GM18517 (cell line): Measurements from ENCODE around the gene C5.
"Not testable (repeated sequence)": the region's sequence is repeated elsewhere in the genome, so short reads cannot be mapped to it uniquely, and the experiment has no call there.

Source experiments
- ATAC-seq: cut with Tn5 transposase; IDR thresholded peaks from one replicate; pipeline ENCODE4 v1.9.1; 2021; ENCODE audit warnings: mild to moderate bottlenecking, moderate library complexity; ENCODE audit not compliant: unreplicated experiment

C5 gene

DNA sequence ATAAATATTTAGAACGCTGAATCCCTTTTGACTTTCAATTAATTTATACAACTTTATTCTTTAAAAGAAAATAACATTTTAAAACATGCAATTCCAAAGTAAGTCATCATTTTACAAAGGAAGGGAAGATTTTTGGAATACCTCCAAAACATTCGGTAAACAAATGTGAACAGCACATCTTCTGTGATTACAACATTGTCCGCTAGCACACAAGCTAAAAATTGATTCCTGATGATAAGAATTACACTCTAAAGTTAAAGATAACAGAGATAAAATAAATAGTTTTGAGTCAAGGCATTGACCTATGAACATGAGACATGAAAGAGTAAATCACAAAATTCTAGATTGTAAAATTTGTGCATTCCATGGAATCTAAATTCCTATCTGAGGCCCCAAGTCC lies 67.2 kb downstream of the C5 start:
- no peak for ATAC-seq

DNA sequence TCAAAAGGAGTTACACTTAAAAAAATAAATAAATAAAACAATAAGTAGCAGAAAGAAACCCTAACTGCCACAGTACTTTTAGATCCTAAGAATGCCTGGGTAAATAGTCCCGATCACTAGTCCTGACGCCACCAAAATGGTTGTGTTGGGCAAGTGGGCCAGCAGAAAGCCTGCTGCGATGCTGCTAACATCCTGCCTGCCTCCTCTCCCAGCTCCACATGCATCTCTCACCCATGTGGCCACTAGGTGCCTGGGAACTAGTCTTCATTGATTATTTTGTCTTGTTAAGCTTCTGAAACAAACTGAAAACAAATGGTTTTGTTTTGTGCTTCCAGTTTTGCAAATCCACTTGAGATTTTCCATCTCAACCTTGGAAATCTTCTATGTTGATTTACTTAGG lies 69.1 kb downstream of the C5 start:
- ATAC-seq: no peak

DNA sequence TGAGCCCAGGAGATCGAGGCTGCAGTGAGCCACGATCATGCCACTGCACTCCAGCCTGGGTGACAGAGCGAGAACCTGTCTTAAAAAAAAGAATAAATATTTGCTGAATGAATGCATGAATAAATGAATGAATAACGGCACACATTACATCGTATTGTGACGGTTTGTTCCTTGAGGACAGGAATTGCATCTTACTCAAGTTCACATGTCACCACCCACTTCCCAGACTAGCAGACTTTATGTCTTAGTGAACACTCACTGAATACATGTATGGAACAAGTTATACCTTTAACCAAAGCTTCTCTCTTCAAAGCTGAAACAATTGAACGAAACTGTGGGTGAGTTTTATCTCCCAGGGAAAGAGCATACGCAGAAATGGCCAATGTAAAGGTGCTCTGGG lies 70.3 kb downstream of the C5 start:
- no peak for ATAC-seq

DNA sequence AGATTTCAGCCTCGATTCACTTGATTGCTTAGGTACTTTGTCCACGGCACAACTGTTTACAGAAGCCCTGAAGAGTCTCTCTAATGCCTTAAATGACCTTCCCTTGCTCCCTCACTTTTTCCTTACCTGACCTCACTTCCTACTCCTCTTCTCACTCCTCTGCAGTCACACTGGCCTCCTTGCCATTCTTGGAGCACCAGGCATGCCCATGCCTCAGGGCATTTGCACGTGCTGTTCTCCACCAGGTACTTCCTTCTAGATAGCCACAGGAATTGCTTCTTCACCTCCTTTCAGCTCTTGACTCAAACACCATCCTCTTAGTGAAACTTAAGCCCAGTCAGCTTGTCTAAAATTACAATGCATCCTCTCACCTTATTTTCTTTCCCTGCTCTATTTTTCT lies 71.1 kb downstream of the C5 start:
- no peak for ATAC-seq

DNA sequence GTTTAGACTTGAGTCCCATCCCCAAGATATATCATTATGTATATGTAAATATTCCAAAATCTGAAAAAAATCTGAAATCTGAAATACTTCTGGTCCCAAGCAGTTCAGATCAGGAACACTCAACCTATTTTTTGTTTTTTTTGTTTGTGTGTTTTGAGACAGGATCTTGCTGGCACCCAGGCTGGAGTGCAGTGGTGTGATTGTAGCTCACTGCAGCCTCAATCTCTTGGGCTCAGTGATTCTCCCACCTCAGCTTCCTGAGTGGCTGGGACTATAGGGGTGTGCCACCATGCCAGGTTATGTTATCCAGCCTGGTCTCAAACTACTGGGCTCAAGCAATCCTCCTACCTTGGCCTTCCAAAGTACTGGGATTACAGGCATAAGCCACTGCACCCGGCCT lies 72.8 kb downstream of the C5 start:
- ATAC-seq: no peak

DNA sequence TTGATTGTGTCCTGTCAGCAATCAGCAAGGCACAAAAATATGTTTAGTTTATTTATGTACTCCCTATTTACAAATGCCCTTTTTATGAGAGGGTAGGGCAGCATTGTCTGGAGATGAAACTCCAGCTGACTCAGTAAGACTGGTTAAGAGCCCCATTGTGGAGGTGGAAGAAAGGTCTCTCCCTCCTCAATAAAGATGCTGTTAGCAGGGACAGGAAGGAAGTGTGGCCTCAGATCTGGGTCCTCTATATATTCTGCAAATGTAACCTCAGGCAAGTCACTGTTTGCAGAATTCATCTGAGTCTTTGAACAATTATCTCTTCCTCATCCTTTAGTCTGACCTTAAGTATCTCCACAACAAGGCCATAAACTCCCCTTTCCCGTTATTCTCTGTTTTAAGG lies 75.2 kb downstream of the C5 start:
- no peak for ATAC-seq

DNA sequence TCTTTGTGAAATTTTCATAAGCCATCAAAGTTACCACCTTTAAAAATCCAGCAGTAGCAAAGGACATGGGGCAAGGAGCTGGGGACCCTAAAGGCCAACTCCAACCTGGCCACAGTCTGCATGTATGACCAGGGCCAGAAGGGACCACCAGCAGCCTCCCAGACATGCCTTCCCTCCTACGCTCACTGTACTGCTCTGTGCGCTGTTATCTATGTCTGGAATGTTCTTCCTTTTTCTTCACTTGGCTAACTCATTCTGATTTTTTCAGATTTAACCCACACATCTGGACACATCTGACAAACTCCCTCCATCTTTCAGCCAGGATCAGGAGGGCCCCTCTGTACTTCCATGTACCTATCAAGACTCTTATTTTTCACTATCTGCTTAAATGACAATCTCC lies 75.9 kb downstream of the C5 start:
- ATAC-seq: no peak

DNA sequence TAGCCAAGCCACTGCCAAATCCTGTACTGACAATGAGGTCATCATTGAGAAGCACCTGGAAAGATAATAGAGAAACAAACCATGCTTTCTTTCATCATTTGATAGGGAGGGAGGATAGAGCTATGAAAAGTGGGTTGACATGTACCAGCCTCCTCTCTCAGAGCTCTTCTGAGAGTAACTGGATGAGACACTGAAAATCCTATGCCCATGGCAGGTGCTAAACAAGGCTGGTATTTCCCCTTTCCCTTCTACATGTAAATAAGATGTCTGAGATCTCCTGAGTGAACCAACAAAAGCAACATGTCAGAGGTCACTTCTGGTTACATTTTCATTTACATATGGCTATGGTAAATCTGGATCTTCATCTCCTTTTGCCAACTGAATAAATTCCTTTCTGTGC lies 78.1 kb downstream of the C5 start:
- ATAC-seq: no peak

DNA sequence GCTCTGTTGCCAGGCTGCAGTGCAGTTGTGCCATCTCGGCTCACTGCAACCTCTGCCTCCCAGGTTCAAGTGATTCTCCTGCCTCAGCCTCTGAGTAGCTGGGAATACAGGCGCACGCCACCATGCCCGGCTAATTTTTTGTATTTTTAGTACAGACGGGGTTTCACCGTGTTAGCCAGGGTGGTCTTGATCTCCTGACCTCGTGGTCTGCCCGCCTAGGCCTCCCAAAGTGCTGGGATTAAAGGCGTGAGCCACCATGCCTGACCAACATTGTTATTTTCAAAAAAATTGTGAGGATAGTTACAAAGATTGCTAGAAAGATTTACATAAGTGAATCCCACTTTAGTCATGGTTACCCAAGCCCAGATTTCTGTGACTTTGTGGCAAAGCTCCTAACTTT lies 78.6 kb downstream of the C5 start:
- ATAC-seq: not testable (repeated sequence)

DNA sequence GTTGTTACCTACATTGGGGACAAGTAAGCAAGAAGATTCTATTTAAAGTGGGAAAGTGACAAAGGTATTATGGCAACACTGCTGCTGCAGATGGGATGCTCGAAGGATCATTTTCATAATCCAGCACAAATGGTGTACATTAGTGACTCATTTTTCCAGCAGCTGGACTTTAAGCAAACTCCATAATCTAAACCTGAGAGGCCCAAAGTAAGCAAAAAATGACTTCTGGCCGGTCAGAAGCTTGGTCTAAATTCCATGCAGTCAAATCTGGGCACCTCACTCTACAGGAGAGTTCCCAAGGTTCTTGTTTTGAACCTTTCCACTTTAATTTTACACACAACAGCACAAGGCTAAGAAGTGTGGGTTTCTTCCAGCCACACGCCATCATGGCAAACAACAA lies 79.8 kb downstream of the C5 start:
- no peak for ATAC-seq

DNA sequence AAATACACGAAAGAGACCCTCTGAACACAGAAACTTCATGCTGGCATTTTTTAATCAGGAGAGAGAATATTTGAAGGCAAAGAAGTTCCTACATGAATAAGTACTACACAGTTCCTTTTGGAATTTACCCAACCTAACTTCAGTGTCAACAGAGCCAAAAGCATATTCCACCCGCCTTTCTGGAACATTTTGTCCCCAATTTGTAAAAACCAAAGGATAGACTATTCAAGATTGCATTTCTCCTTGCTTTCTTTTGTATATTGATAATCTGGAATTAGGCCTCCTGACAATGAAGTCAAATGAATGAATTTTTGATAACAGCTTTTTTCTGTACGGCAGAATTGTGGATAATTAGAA lies 84.1 kb downstream of the C5 start:
- no peak for ATAC-seq

DNA sequence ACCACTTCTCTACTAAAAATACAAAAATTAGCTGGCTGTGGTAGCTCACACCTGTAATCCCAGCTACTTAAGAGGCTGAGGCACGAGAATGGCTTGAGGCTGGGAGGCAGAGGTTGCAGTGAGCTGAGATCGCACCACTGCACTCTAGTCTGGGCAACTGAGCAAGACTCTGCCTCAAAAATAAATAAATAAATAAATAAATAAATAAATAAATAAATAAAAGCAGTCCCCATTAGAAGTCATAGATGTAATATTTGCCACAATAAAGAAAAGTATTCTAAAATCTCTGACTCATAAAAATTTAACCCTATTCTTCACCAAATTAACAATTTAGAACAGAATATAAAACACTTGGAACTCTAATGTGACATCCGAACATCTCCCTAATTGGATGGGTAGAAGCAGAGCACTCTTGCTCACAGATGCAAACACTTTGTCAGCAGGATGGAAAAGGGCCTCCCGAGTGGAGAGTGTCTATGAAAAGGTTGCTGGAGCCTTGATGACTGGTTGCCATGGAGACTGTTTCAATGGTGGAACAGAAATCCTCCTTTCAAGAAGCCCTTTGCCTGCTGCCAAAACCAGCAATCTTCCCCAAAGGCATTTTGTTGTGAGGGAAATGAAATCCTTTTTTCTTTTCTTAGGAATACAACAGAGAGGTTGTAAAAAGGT lies 84.6 kb downstream of the C5 start:
- ATAC-seq: no peak

DNA sequence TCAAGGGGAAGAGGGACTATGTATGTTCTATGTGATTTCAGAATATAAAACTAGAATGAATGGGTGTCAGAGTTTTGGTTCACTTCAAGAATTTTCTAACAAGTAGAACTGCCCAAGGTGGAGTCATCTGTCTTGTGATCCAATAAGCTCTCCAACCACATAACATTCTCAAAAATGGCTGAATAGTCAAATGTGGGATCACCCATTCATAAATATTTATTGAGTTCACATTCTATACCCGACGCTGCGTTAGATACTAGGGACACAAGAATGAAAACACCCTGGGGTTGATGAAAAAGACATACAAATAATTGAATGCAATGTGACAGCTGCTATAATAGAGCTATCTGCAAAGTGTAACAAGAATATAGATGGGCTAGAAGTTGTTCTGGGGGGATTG lies 88.1 kb downstream of the C5 start:
- ATAC-seq: no peak

DNA sequence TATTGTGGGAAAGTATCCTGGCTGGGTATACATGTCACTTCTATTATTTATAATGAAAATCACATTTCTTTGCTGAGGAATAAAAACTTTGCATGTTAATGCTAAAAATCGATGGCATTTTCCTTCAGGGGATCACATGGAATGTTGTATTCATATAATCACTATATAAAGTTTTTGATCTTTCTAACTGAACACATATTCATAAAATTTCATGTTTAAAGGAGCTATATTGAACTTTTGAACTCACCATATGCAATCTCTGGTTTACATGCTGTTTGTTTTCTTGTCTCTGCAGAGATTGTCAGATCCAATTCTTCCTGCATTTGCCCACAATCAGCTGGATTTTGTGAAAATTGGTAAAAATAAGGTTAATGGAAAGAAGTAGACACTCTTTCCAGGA lies 90.1 kb downstream of the C5 start:
- no peak for ATAC-seq

DNA sequence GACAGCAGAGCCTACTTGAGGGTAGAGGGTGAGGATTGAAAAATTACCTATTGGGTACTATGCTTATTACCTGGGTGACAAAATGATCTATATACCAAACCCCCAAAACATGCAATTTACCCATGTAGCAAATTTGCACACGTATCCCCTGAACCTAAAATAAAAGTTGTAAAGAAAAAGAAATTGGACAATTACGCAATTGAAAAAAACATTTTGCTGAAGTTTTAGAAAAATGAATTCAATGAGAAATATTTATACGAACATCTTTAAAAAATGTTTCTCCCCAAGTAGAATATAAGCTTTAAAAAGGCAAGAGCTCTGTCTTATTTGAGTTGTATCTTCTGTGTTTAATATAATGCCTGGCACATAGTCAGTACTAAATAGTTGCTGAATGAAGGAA lies 93.2 kb downstream of the C5 start:
- no peak for ATAC-seq

DNA sequence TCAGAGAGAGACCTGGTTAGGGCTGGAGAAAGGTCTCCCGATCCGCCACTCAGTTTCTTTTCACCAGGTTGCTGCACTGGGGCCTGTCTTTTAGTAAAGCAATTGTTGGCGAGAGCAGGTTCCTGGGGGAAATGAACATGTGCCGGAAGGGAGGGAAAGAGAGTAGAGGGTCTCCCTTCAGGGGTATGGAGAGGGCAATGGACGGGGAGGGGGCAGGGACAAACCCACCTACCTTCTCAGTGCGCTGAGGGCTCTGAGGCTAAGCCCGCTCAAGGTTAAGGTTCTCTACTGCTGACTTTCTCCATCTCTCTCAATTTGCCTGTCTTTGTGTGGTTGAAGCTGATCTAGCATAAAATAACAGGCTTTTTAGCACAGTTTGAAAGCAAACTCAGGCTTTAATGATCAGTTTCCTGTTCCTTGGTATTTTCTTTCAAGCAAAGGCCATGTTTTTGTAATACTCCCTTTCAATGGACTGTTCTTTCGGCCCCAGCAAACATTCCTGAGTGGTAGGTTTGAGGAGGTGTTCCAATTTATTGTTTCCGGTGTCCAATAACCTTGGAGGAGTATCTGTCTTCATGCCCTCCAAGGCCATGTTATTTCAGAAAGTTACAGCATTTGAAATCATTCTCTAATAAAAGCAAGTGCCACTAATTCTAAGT lies 98.0 kb downstream of the C5 start:
- ATAC-seq: no peak

DNA sequence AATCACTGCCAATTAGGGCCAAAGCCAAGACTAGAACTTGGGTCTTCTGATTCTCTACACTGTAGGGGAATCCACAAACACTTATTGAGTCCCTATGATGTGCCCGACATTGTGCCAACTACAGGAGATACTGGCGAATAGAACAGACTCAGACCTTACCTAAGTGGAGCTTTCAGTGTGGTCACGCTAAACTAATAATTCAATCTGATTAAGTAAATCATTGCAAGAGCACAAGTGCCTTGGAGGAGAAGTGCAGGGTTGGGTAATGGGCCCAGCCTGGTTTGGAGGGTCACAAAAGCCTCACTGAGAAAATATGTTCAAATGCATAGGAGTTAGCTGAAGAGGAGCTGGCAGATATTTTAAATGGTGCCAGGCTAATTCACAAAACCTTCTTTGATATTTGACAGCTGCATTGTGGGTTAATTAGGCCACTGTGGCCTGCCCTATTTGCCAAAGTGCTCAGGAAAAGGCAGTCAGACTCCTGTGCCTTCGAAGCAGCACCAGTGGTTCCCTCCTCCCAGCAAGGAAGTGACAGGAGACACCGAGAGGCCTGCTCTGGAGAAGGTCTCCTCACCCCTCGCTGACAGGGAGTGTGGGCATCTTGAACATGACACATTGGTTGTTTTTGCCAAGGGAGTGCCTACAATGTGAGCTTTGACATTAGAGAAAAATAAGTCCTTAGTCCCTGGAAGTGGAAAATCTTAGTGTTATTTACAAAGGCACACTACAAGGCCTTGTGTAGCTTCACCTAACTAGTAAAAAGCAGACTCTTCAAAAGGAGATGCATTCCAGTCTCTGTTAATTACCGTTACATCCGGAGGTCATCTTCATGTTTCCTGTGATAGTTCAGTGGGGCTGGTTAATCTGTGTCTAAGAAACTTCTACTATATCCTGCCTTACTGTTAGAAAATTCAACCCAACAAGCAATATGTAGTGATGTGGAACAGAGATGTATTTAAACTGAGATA lies 99.4 kb downstream of the C5 start:
- no peak for ATAC-seq

DNA sequence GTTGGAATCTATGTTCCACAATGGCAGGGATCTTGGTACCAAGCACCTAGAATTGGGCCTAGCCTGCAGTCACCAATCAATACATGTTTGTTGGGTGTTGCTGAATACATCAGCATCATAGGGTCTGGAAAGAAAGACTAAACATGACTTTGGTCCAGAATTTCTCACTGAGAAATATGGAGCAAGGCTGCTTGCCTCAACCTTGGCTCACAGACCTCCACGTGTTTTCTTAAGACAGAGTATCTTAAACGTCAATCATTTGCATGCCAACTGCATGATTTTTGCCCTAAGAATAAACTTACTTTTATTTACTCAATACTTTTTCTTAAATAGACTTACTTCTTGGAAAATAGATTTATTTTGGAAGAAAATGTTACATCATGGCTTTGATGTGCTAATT lies 100.8 kb downstream of the C5 start:
- ATAC-seq: no peak

DNA sequence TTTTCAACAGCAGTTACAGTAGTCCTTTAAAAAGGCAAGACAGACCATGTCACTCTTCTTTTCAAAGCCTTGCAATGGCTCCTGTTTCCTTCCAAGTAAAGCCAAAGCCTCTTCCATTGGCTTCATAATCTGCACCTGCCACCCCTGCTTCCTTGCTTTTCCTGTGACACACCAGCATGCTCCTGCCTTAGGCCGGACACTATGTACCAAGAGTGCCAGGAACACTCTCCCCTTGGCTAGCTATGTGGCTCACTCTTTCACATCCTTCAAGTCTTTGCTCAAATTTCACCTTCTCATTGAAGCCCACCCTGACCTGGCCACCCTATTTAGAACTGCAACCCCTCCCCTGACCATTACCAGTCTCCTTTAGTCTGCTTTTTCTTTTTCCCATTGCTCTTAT lies 101.3 kb downstream of the C5 start:
- ATAC-seq: no peak

DNA sequence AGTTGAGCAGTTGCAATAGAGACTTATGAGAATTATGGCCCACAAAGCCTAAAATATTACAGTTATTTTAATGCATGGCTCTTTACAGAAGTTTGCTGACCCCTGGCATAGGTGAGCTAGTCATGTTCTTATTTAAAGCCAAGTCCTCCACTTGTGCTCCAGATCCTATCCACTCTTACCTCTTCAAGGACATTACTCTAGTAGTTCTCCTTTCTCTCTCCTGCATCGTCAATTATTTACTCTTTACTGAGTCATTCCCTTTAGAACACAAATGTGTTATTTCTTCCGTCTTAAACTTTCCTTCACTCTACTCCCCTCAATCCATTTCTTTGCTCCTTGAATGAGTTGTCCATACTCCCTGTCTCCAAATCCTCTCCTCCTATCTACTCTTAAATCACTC lies 102.9 kb downstream of the C5 start:
- ATAC-seq: no peak

DNA sequence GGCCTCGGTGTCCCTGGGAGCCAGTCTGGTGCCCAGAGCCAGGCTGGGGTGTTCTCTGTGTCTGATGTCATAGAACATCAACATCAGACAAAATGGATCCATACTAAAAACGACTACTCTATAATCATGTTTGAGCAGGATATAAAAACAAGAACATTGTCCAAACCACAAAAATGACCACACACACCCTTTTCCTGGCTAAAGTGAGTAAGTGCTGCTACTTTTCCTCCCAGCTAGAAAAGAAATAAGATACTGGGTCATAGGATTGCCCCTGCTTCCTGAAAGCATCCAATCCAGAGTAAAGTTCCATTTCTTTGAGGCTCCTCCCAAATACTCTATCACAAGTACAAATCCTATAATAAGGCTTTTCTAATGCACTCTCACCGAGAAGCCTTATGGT lies 103.8 kb downstream of the C5 start:
- no peak for ATAC-seq

DNA sequence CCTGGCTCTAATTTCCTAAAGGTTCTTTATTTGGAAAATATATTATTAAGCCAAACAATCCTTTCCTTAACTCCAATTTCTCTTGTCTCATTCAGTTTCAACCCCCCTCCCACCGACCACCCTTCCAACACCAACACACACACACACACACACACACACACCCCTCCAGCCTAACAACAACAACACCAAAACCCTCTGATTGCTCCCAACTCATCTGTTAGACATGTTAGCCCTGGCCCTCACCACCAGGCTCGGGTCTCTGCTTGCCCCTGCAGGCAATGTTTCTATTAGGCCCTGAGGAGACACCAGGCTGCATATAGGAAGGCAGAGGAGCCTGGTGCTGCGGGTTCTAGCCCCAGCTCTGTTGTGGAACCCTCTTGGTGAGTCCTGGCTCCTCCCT lies 105.1 kb downstream of the C5 start:
- ATAC-seq: no peak
